ENCODE data around the gene METRN.

Gene METRN

GRCh38 chr16:762595-763268 lies 47.8 kb downstream of the METRN start:
- DNase-seq = no peak

- no peak for DNase-seq
These were observed 48.7 kb downstream of the METRN start for GRCh38 chr16:763369-764183.

GRCh38 chr16:764184-764750 lies 49.3 kb downstream of the METRN start:
- DNase-seq = no peak

GRCh38 chr16:764848-765487 lies 50.0 kb downstream of the METRN start:
- no peak for DNase-seq

GRCh38 chr16:765488-765865 lies 50.6 kb downstream of the METRN start:
- no peak for DNase-seq

GRCh38 chr16:766008-766819 lies 51.3 kb downstream of the METRN start:
- no peak for DNase-seq

GRCh38 chr16:766820-767640 lies 52.1 kb downstream of the METRN start:
- no peak for DNase-seq

- DNase-seq = no peak
These were observed 52.9 kb downstream of the METRN start for GRCh38 chr16:767743-768235.

GRCh38 chr16:768428-768827 lies 53.5 kb downstream of the METRN start:
- no peak for DNase-seq

Data from NCI-H1048 (cell line).